Embryonic facial prominence (tissue), 1 donor: ENCODE data around the gene SHC2.
"Not testable (repeated sequence)": the region's sequence is repeated elsewhere in the genome, so short reads cannot be mapped to it uniquely, and the experiment has no call there.

Experiments
- DNase-seq: peaks from one replicate; pipeline ENCODE4 v3.0.0-alpha.2; 2016; ENCODE audit errors: extremely low spot score

SHC2 gene

GRCh38 chr19:406971-407510 lies 53.8 kb downstream of the SHC2 start:
- no peak for DNase-seq

GRCh38 chr19:406135-406781 lies 54.6 kb downstream of the SHC2 start:
- no peak for DNase-seq

- DNase-seq: no peak
These were observed 55.5 kb downstream of the SHC2 start for GRCh38 chr19:405121-405965.

- DNase-seq: no peak
These were observed 57.4 kb downstream of the SHC2 start for GRCh38 chr19:403221-404027.

GRCh38 chr19:402786-403185 lies 58.0 kb downstream of the SHC2 start:
- no peak for DNase-seq

GRCh38 chr19:401866-402511 lies 58.8 kb downstream of the SHC2 start:
- DNase-seq: no peak

- no peak for DNase-seq
These were observed 59.6 kb downstream of the SHC2 start for GRCh38 chr19:400976-401865.

GRCh38 chr19:399370-399769 lies 61.5 kb downstream of the SHC2 start:
- DNase-seq: no peak

- DNase-seq: no peak
These were observed 62.1 kb downstream of the SHC2 start for GRCh38 chr19:398719-399118.

- DNase-seq: no peak
These were observed 62.7 kb downstream of the SHC2 start for GRCh38 chr19:397941-398706.

- DNase-seq: no peak
These were observed 63.5 kb downstream of the SHC2 start for GRCh38 chr19:397321-397720.

- DNase-seq: no peak
These were observed 65.4 kb downstream of the SHC2 start for GRCh38 chr19:395467-395866.

GRCh38 chr19:394857-395256 lies 66.0 kb downstream of the SHC2 start:
- not testable (repeated sequence) for DNase-seq

- DNase-seq: not testable (repeated sequence)
These were observed 67.3 kb downstream of the SHC2 start for GRCh38 chr19:393560-393959.

- DNase-seq: no peak
These were observed 68.4 kb downstream of the SHC2 start for GRCh38 chr19:392375-392970.

GRCh38 chr19:391726-392374 lies 69.0 kb downstream of the SHC2 start:
- DNase-seq: no peak

- DNase-seq: no peak
These were observed 69.7 kb downstream of the SHC2 start for GRCh38 chr19:391207-391557.

- DNase-seq: no peak
These were observed 70.2 kb downstream of the SHC2 start for GRCh38 chr19:390386-391206.
